H1 (cell line): Measurements from ENCODE around the gene TMEM187. TPM values are rescaled to one million over a fixed set of nuclear protein-coding genes. Genes with fewer than 3 reads are reported as not detected.

Experiments
- BRCA1 ChIP-seq: IDR thresholded peaks from 2 replicates; pipeline ENCODE4 v1.6.1; 2012; ENCODE audit warnings: low read depth, low read length, improper control_type of control experiment
- CBX5 ChIP-seq: fragments of 300-800, 300-1000 bp; sonication (generic); IDR thresholded peaks from 2 replicates; pipeline ENCODE4 v1.7.1; 2016; ENCODE audit warnings: antibody characterized with exemption, low read length, low read depth
- CHD1 ChIP-seq: IDR thresholded peaks from 2 replicates; pipeline ENCODE4 v1.6.1; 2012; ENCODE audit warnings: low read depth, low read length, improper control_type of control experiment
- KDM1A ChIP-seq: fragments of 200-600, 300-600 bp; sonication (generic); IDR thresholded peaks from 2 replicates; pipeline ENCODE4 v1.7.1; 2016; ENCODE audit warnings: mild to moderate bottlenecking, low read length, borderline replicate concordance
- NANOG ChIP-seq: IDR thresholded peaks from 2 replicates; pipeline ENCODE4 v1.6.1; 2011; ENCODE audit warnings: low read length, low read depth, mild to moderate bottlenecking, inconsistent platforms; ENCODE audit not compliant: insufficient read depth, poor library complexity, severe bottlenecking
- NRF1 ChIP-seq: IDR thresholded peaks from 2 replicates; pipeline ENCODE4 v1.6.1; 2011; ENCODE audit warnings: mild to moderate bottlenecking, low read depth, low read length, improper control_type of control experiment
- SIN3A ChIP-seq, 2 experiments: IDR thresholded peaks in 1 of 2; conservative IDR thresholded peaks in 1 of 2; 2 replicates each; pipeline ENCODE4 v1.6.1; 2011 to 2012; ENCODE audit warnings: low read length in 2 of 2, improper control_type of control experiment in 1 of 2, low read depth in 1 of 2, mild to moderate bottlenecking in 1 of 2
- TEAD4 ChIP-seq: IDR thresholded peaks from 2 replicates; pipeline ENCODE4 v1.6.1; 2012; ENCODE audit warnings: low read depth, low read length, inconsistent platforms, mixed read lengths
- YY1 ChIP-seq: IDR thresholded peaks from 2 replicates; pipeline ENCODE4 v1.6.1; 2011; ENCODE audit warnings: low read depth, mild to moderate bottlenecking, low read length
- polyA plus RNA-seq, 7 experiments: library from polyadenylated mRNA; depleted of rRNA in 3 of 7; stranded (reverse) in 5 of 7; unstranded in 2 of 7; fragments of >200 nt in 5 of 7; fragments of 200-250 nt in 2 of 7; gene quantifications; 1 replicate in 5 of 7; 2 replicates in 1 of 7; 4 replicates in 1 of 7; pipeline versions ENCODE4 v1.2.1 to v1.2.3, GENCODE V29; 2011 to 2013; ENCODE audit warnings: missing spikeins in 2 of 7, mixed read lengths in 2 of 7
- total RNA-seq: library from RNA; stranded (reverse); fragmentation: NEBNext Ultra II Directional; extraction: Animal tissue kit (Norgen Biotek cat#: 25700); gene quantifications from 2 replicates; pipeline ENCODE4 v1.2.1, GENCODE V29; 2021

The TMEM187 gene
- total and polyA plus RNA-seq, 2 of the 8 experiments (the other 6 are each of a cell fraction or from before 2014, with no cell fraction given), result 5.0 to 14.5 TPM

DNA sequence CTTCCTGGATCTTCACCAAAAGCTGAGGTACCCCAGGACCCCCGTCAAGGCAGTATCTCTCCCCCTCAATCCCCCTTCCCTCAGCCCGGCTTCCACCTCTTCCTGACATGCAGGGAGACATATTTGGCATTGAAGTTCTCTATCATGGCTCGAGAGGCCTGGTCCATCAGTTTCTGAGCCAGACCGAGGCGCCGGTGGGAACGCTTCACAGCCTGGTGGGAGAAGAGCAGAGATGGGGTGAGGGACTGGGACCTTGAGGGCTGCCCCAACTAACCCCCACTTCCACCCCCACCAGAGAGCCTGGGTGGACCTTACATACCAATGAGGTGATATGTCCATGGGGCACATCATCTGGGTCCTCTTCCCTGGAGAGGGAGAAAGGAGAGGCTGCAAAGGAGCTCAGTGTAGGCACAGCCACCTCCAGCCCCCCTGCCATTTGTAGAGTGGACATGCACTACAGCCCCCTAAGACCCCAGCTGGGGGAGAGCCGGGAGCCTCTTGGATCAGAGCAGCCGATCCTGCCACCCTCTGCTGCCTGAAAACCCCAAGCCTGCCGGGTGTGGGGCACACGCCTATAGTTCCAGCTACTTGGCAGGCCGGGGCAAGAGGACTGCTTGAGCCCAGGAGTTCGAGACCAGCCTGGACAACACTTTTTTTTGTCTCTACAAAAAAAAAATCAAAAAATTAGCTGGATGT, 40.2 kb upstream of the TMEM187 start (continued):
- TF ChIP-seq TEAD4 (no peak), KDM1A (no peak), NRF1 (no peak), YY1 (no peak), CHD1 (no peak), SIN3A (conservative IDR thresholded peaks at IDR 0.05 in 1 of 2, IDR thresholded peaks at IDR 0.05 in 1 of 2; ENCODE audit: low read depth in 1 of 2, low read length in 2 of 2) (no peak), NANOG (no peak), BRCA1 (no peak), CBX5 (no peak)
